Lower leg skin (tissue), 3 donors: ENCODE results near the gene CATSPERB.

Experiments used
- POLR2A ChIP-seq, 2 donors: fragments of 450-650 bp; IDR thresholded peaks; one replicate each; pipeline ENCODE4 v1.6.1; 2016 to 2017; ENCODE audit warnings: antibody characterized with exemption in 2 of 2, mild to moderate bottlenecking in 1 of 2, moderate library complexity in 1 of 2
- TF ChIP-seq, protein P1 (sequence below), 3 donors: fragments of 450-650 bp; IDR thresholded peaks; one replicate each; pipeline ENCODE4 v1.5.1; 2016; ENCODE audit warnings: antibody characterized with exemption in 3 of 3, mild to moderate bottlenecking in 3 of 3, moderate library complexity in 2 of 3

DNA sequence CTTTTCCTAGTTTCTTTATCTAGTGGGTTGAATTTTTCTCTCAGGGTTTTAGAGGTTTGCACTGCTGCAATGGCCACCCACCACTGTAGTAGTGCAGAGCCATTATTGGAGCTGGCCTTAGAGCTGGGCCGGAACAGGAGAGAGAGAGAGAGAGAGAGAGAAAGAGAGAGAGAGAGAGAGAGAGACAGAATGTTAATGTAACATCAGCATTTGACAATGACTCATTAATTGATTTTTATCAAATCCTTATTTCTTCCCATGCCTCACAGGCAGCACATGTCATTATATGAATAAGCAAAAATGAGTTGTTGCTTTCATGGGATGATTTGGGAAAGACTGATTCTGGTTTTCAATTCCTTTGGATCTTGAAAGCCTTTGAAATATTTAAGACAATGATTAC, 145.5 kb downstream of the CATSPERB start:
- TF ChIP-seq, protein P1, sequence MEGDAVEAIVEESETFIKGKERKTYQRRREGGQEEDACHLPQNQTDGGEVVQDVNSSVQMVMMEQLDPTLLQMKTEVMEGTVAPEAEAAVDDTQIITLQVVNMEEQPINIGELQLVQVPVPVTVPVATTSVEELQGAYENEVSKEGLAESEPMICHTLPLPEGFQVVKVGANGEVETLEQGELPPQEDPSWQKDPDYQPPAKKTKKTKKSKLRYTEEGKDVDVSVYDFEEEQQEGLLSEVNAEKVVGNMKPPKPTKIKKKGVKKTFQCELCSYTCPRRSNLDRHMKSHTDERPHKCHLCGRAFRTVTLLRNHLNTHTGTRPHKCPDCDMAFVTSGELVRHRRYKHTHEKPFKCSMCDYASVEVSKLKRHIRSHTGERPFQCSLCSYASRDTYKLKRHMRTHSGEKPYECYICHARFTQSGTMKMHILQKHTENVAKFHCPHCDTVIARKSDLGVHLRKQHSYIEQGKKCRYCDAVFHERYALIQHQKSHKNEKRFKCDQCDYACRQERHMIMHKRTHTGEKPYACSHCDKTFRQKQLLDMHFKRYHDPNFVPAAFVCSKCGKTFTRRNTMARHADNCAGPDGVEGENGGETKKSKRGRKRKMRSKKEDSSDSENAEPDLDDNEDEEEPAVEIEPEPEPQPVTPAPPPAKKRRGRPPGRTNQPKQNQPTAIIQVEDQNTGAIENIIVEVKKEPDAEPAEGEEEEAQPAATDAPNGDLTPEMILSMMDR (IDR thresholded peaks at IDR 0.05), result no peak
- TF ChIP-seq POLR2A (IDR thresholded peaks at IDR 0.05), result no peak
